Hepatocyte (in vitro differentiated cells): ENCODE data around the gene FAM210B. TPM values are rescaled to one million over a fixed set of nuclear protein-coding genes. Genes with fewer than 3 reads are reported as not detected.

Experiments used
- DNase-seq: peaks from one replicate; pipeline ENCODE4 v3.0.0-alpha.2; 2016; ENCODE audit warnings: low spot score
- H2AFZ ChIP-seq: fragments of 200-600 bp; sonication (generic); 2 replicates; pipeline ENCODE4 v1.6.0; 2016; ENCODE audit warnings: antibody characterized with exemption, mild to moderate bottlenecking
- H3K27ac ChIP-seq: fragments of 200-600 bp; sonication (generic); 2 replicates; pipeline ENCODE4 v1.5.1; 2016; ENCODE audit warnings: mild to moderate bottlenecking
- H3K27me3 ChIP-seq: fragments of 200-600 bp; sonication (generic); 2 replicates; pipeline ENCODE4 v1.6.1; 2016
- H3K36me3 ChIP-seq: fragments of 200-600 bp; sonication (generic); replicated peaks from 2 replicates; pipeline ENCODE4 v1.5.1; 2016; ENCODE audit warnings: low read depth; ENCODE audit not compliant: insufficient read depth
- H3K4me1 ChIP-seq: fragments of 200-600 bp; sonication (generic); 2 replicates; pipeline ENCODE4 v1.5.1; 2016; ENCODE audit warnings: mild to moderate bottlenecking, moderate library complexity; ENCODE audit not compliant: insufficient read depth
- H3K4me2 ChIP-seq: fragments of 200-600 bp; sonication (generic); 2 replicates; pipeline ENCODE4 v1.6.0; 2016
- H3K4me3 ChIP-seq: fragments of 200-600 bp; sonication (generic); 2 replicates; pipeline ENCODE4 v1.5.1; 2016; ENCODE audit warnings: mild to moderate bottlenecking
- H3K79me2 ChIP-seq: fragments of 200-600 bp; sonication (generic); 2 replicates; pipeline ENCODE4 v1.6.0; 2017; ENCODE audit warnings: mild to moderate bottlenecking
- H3K9me2 ChIP-seq: fragments of 200-600 bp; sonication (generic); replicated peaks from 2 replicates; pipeline ENCODE4 v1.6.0; 2017; ENCODE audit warnings: mild to moderate bottlenecking; ENCODE audit not compliant: insufficient read depth
- H3K9me3 ChIP-seq: fragments of 200-600 bp; sonication (generic); 2 replicates; pipeline ENCODE4 v1.5.1; 2016; ENCODE audit warnings: low read depth, mild to moderate bottlenecking
- H4K20me1 ChIP-seq: fragments of 200-600 bp; sonication (generic); 2 replicates; pipeline ENCODE4 v1.6.0; 2016; ENCODE audit warnings: mild to moderate bottlenecking; ENCODE audit not compliant: insufficient read depth, poor library complexity, severe bottlenecking
- EZH2 ChIP-seq: fragments of 200-600 bp; sonication (generic); IDR thresholded peaks from 2 replicates; pipeline ENCODE4 v1.6.1; 2016; ENCODE audit warnings: antibody characterized with exemption, mild to moderate bottlenecking, borderline replicate concordance
- EZH2phosphoT487 ChIP-seq: fragments of 200-600 bp; sonication (generic); IDR thresholded peaks from one replicate; pipeline ENCODE4 v1.6.1; 2018; ENCODE audit warnings: antibody characterized with exemption, mild to moderate bottlenecking, low read depth, moderate library complexity; ENCODE audit not compliant: unreplicated experiment, severe bottlenecking
- WGBS: methylation state at CpG from one replicate; pipeline ENCODE4 v1.1.6; 2016; ENCODE audit warnings: low lambda C conversion rate; ENCODE audit errors: missing lambda C conversion rate; 5-methylcytosine and 5-hydroxymethylcytosine counted together
- polyA plus RNA-seq: library from polyadenylated mRNA; unstranded; fragments of >200 nt; fragmentation: Nextera tagmentation; extraction: Ambion mirVana; gene quantifications from 2 replicates; pipeline ENCODE4 v1.2.1, GENCODE V29; 2016
- total RNA-seq: library from RNA; depleted of rRNA; stranded (reverse); fragments of >200 nt; gene quantifications from 2 replicates; pipeline ENCODE4 v1.2.3, GENCODE V29; 2014
- TF ChIP-seq, protein P1 (sequence below): fragments of 200-600 bp; sonication (generic); IDR thresholded peaks from 2 replicates; pipeline ENCODE4 v1.5.1; 2016; ENCODE audit warnings: antibody characterized with exemption, mild to moderate bottlenecking; ENCODE audit not compliant: poor library complexity

Gene FAM210B
- total and polyA plus RNA-seq, 2 experiments from 2014 or later, result 57.0 to 62.7 TPM

GRCh38 chr20:56360133-56360907, 1.5 kb downstream of the FAM210B start:
- Histone ChIP-seq H3K9me2 (no peaks in the 10 kb centered on the region), H3K9me3 (no peaks in the 10 kb centered on the region), H4K20me1 (peaks cover 3% of the 10 kb centered on the region), H3K27ac (peak overlapping the region; percentile 88), H3K36me3 (no peaks in the 10 kb centered on the region), H3K4me1 (peaks cover 13% of the 10 kb centered on the region), H2AFZ (no peak overlapping the region), H3K79me2 (peaks cover 25% of the 10 kb centered on the region), H3K4me3 (no peak overlapping the region), H3K4me2 (peak overlapping the region; percentile 98), H3K27me3 (no peaks in the 10 kb centered on the region)
- 66% methylated on average over 14 of the region's 14 CpGs for WGBS
- no peak for TF ChIP-seq EZH2phosphoT487
- TF ChIP-seq, protein P1, sequence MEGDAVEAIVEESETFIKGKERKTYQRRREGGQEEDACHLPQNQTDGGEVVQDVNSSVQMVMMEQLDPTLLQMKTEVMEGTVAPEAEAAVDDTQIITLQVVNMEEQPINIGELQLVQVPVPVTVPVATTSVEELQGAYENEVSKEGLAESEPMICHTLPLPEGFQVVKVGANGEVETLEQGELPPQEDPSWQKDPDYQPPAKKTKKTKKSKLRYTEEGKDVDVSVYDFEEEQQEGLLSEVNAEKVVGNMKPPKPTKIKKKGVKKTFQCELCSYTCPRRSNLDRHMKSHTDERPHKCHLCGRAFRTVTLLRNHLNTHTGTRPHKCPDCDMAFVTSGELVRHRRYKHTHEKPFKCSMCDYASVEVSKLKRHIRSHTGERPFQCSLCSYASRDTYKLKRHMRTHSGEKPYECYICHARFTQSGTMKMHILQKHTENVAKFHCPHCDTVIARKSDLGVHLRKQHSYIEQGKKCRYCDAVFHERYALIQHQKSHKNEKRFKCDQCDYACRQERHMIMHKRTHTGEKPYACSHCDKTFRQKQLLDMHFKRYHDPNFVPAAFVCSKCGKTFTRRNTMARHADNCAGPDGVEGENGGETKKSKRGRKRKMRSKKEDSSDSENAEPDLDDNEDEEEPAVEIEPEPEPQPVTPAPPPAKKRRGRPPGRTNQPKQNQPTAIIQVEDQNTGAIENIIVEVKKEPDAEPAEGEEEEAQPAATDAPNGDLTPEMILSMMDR, result no peak
- TF ChIP-seq EZH2, result no peak
- no peak for DNase-seq

DNA sequence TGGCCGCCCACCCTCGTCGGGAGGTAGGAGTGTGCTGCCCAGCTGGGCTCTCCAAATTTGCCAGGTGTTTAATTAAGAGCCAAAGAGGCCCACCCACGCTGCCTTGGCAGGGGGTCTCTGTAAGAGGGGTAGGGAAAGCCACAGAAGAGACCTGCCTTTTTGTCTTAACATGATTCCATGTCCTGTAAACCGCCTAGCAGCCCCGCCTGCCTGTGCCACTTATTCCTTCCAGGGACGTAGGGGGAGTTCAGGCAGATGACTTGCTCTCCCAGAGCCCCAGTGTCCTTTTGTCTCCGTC, 2.1 kb downstream of the FAM210B start:
- no peaks in the 10 kb centered on the region for H3K9me3 ChIP-seq
- H3K4me2 ChIP-seq, result peak overlapping the region; percentile 98
- H3K27ac ChIP-seq, result no peak overlapping the region
- TF ChIP-seq EZH2 (no peak), EZH2phosphoT487 (no peak)
- TF ChIP-seq, protein P1, result no peak
- peaks cover 13% of the 10 kb centered on the region for H3K4me1 ChIP-seq
- DNase-seq, result no peak
- no peaks in the 10 kb centered on the region for H3K36me3 ChIP-seq
- peaks cover 25% of the 10 kb centered on the region for H3K79me2 ChIP-seq
- no peaks in the 10 kb centered on the region for H3K9me2 ChIP-seq
- peaks cover 3% of the 10 kb centered on the region for H4K20me1 ChIP-seq
- H3K4me3 ChIP-seq, result no peak overlapping the region
- no peaks in the 10 kb centered on the region for H3K27me3 ChIP-seq
- H2AFZ ChIP-seq, result no peak overlapping the region
- WGBS, result 70% methylated on average over 8 of the region's 8 CpGs

DNA sequence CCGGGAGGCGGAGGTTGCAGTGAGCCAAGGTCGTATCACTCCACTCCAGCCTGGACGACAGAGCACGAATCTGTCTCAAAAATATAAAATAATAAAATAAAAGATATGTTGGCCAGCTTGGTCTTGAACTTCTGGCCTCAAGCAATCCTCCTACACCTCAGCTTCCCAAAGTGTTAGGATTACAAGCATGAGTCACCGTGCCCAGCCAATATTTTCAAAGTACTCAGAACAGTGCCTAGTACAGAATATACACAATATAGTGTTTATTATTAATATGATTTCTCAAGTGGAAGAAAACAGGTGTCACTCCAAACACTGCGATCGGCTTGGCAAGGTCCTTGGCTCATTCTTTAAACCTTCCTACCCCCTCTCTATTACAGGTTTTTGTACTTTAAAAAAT, 3.1 kb downstream of the FAM210B start:
- no peaks in the 10 kb centered on the region for H3K9me2 ChIP-seq
- H3K4me2 ChIP-seq, result no peak overlapping the region
- H4K20me1 ChIP-seq, result peaks cover 3% of the 10 kb centered on the region
- no peaks in the 10 kb centered on the region for H3K9me3 ChIP-seq
- whole genome bisulfite sequencing, result 93% methylated on average over 8 of the region's 8 CpGs
- no peaks in the 10 kb centered on the region for H3K27me3 ChIP-seq
- no peak overlapping the region for H3K27ac ChIP-seq
- no peak overlapping the region for H2AFZ ChIP-seq
- no peaks in the 10 kb centered on the region for H3K36me3 ChIP-seq
- peaks cover 25% of the 10 kb centered on the region for H3K79me2 ChIP-seq
- no peak for TF ChIP-seq EZH2phosphoT487
- TF ChIP-seq, protein P1, result no peak
- no peak for TF ChIP-seq EZH2
- H3K4me1 ChIP-seq, result peaks cover 13% of the 10 kb centered on the region
- no peak overlapping the region for H3K4me3 ChIP-seq
- DNase-seq, result no peak
